K562 (cell line): ENCODE measurements around the gene DAD1.

Experiments used
- AFF4 ChIP-seq: sonication (generic); formaldehyde crosslinking; IDR thresholded peaks from 2 replicates; pipeline ENCODE4 v1.8.0; 2023; ENCODE audit warnings: mild to moderate bottlenecking, missing genetic modification reagents
- CTCF ChIP-seq, 3 experiments: IDR thresholded peaks in 2 of 3; conservative IDR thresholded peaks in 1 of 3; 2 replicates each; pipeline ENCODE4 v1.5.1; 2011 to 2012; ENCODE audit warnings: low read length in 3 of 3, mild to moderate bottlenecking in 3 of 3, control low read depth in 2 of 3, improper control_type of control experiment in 1 of 3, inconsistent platforms in 1 of 3, low read depth in 1 of 3, mixed read lengths in 1 of 3, moderate library complexity in 1 of 3; ENCODE audit not compliant: insufficient read depth in 2 of 3
- PBX2 ChIP-seq, 2 experiments: IDR thresholded peaks in 1 of 2; conservative IDR thresholded peaks in 1 of 2; 2 replicates each; pipeline ENCODE4 v1.6.1; 2016; ENCODE audit warnings: low read depth in 2 of 2, mild to moderate bottlenecking in 1 of 2, missing compliant biosample characterization in 1 of 2, missing genetic modification characterization in 1 of 2, moderate library complexity in 1 of 2
- TAF1 ChIP-seq: IDR thresholded peaks from 2 replicates; pipeline ENCODE4 v1.6.1; 2011; ENCODE audit warnings: mild to moderate bottlenecking, low read length, moderate library complexity; ENCODE audit not compliant: insufficient read depth, control insufficient read depth, severe bottlenecking; ENCODE audit errors: extremely low read depth
- ZNF324 ChIP-seq: fragments of 250-450 bp; sonication (Bioruptor Pico); IDR thresholded peaks from 2 replicates; pipeline ENCODE4 v1.4.0; 2020; ENCODE audit warnings: mild to moderate bottlenecking
- ZSCAN29 ChIP-seq: fragments of 450-650 bp; IDR thresholded peaks from 2 replicates; pipeline ENCODE4 v1.6.1; 2017

GRCh38 chr14:22634233-22634900 is 45.3 kb upstream of the DAD1 start:
- no peak for TF ChIP-seq CTCF (IDR thresholded peaks at IDR 0.05 in 2 of 3, conservative IDR thresholded peaks at IDR 0.05 in 1 of 3; ENCODE audit: insufficient read depth in 2 of 3, low read depth in 1 of 3, low read length in 3 of 3)
- no peak for TF ChIP-seq PBX2 (CRISPR knock-in tag; IDR thresholded peaks at IDR 0.05; ENCODE audit: low read depth)
- no peak for TF ChIP-seq PBX2 (tag; conservative IDR thresholded peaks at IDR 0.05; ENCODE audit: low read depth)
- no peak for TF ChIP-seq AFF4 (CRISPR knock-in tag)
- TF ChIP-seq ZSCAN29, result no peak
- no peak for TF ChIP-seq ZNF324 (CRISPR knock-in tag)
- no peak for TF ChIP-seq TAF1
